Measurements from ENCODE around the gene PTPRG.

DNA sequence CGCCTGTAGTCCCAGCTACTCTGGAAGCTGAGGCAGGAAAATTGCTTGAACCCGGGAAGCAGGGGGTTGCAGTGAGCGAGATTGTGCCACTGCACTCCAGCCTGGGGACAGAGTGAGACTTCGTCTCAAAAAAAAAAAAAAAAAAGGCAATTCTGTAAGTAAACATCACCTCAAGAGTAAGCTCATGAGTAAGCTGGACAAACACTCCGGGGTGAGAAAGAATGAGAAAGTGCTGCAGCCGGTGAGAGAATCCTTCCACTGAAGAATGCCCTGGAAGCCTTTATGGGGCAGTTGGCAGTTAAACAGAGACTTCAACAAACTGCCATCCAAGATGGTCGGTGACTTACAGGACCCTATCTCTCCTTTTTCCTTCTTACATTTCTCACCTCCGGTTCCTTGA is 764.5 kb downstream of the PTPRG start:
- TF ChIP-seq, protein P1, sequence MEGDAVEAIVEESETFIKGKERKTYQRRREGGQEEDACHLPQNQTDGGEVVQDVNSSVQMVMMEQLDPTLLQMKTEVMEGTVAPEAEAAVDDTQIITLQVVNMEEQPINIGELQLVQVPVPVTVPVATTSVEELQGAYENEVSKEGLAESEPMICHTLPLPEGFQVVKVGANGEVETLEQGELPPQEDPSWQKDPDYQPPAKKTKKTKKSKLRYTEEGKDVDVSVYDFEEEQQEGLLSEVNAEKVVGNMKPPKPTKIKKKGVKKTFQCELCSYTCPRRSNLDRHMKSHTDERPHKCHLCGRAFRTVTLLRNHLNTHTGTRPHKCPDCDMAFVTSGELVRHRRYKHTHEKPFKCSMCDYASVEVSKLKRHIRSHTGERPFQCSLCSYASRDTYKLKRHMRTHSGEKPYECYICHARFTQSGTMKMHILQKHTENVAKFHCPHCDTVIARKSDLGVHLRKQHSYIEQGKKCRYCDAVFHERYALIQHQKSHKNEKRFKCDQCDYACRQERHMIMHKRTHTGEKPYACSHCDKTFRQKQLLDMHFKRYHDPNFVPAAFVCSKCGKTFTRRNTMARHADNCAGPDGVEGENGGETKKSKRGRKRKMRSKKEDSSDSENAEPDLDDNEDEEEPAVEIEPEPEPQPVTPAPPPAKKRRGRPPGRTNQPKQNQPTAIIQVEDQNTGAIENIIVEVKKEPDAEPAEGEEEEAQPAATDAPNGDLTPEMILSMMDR (conservative IDR thresholded peaks at IDR 0.05; ENCODE audit: low read depth, low read length) = no peak
- TF ChIP-seq EZH2 (IDR thresholded peaks at IDR 0.05; ENCODE audit: borderline replicate concordance, low read depth, low read length, poor library complexity, severe bottlenecking) = no peak
